ENCODE data around the gene C19orf25. TPM values are rescaled to one million over a fixed set of nuclear protein-coding genes. Genes with fewer than 3 reads are reported as not detected.
A peak's percentile ranks its signal among the peaks of the same experiment; 100 is the strongest.
"Not testable (repeated sequence)": the region's sequence is repeated elsewhere in the genome, so short reads cannot be mapped to it uniquely, and the experiment has no call there.

Gene C19orf25
- total RNA-seq, 6 experiments from 2014 or later = 12.2 to 32.7 (median 15.3) TPM

- intact Hi-C loops (cut with DNase I) = no loop called here
- no peak for TF ChIP-seq POLR2A (IDR thresholded peaks at IDR 0.05)
- TF ChIP-seq, protein P1, sequence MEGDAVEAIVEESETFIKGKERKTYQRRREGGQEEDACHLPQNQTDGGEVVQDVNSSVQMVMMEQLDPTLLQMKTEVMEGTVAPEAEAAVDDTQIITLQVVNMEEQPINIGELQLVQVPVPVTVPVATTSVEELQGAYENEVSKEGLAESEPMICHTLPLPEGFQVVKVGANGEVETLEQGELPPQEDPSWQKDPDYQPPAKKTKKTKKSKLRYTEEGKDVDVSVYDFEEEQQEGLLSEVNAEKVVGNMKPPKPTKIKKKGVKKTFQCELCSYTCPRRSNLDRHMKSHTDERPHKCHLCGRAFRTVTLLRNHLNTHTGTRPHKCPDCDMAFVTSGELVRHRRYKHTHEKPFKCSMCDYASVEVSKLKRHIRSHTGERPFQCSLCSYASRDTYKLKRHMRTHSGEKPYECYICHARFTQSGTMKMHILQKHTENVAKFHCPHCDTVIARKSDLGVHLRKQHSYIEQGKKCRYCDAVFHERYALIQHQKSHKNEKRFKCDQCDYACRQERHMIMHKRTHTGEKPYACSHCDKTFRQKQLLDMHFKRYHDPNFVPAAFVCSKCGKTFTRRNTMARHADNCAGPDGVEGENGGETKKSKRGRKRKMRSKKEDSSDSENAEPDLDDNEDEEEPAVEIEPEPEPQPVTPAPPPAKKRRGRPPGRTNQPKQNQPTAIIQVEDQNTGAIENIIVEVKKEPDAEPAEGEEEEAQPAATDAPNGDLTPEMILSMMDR (IDR thresholded peaks at IDR 0.05) = no peak
- H3K27ac ChIP-seq = no peak overlapping the region
- H3K9me3 ChIP-seq = no peaks in the 10 kb centered on the region
- H3K36me3 ChIP-seq = no peaks in the 10 kb centered on the region
- H3K27me3 ChIP-seq = no peaks in the 10 kb centered on the region
- no peaks in the 10 kb centered on the region for H3K4me1 ChIP-seq
- WGBS (ENCODE audit: insufficient coverage, low coverage, low lambda C conversion rate, missing lambda C conversion rate) = 55% methylated on average over 6 of the region's 18 CpGs
- H3K4me3 ChIP-seq = no peak overlapping the region
- no peak for DNase-seq
- ATAC-seq = no peak
These were observed 43.8 kb upstream of the C19orf25 start for GRCh38 chr19:1522838-1523237.

DNA sequence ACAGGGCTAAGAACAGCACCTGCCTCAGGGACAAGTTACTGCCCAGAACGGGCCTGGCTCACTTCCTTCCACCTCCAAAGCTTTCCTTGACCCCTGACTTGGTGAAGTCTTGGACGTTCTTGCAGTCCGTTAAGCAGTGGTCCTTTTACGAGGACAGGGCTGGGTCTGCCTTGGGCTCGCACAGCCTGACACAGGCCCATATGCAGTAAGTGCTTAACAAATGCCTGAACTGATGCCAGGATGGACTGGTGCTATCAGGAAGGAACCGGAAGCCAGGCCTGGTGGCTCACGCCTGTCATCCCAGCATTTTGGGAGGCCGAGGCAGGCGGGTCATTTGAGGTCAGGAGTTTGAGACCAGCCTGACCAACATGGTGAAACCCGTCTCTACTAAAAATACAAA, 43.0 kb upstream of the C19orf25 start:
- TF ChIP-seq, protein P1 (IDR thresholded peaks at IDR 0.05) = no peak
- no peak for TF ChIP-seq POLR2A (IDR thresholded peaks at IDR 0.05)
- WGBS (ENCODE audit: insufficient coverage, low coverage, low lambda C conversion rate, missing lambda C conversion rate) = 65% methylated on average over 4 of the region's 10 CpGs
- intact Hi-C loops (cut with DNase I) = no loop called here
- H3K4me3 ChIP-seq = no peak overlapping the region
- no peaks in the 10 kb centered on the region for H3K9me3 ChIP-seq
- H3K4me1 ChIP-seq = no peaks in the 10 kb centered on the region
- H3K27me3 ChIP-seq = no peaks in the 10 kb centered on the region
- H3K36me3 ChIP-seq = no peaks in the 10 kb centered on the region
- ATAC-seq (no peak), DNase-seq (no peak)
- no peak overlapping the region for H3K27ac ChIP-seq

DNA sequence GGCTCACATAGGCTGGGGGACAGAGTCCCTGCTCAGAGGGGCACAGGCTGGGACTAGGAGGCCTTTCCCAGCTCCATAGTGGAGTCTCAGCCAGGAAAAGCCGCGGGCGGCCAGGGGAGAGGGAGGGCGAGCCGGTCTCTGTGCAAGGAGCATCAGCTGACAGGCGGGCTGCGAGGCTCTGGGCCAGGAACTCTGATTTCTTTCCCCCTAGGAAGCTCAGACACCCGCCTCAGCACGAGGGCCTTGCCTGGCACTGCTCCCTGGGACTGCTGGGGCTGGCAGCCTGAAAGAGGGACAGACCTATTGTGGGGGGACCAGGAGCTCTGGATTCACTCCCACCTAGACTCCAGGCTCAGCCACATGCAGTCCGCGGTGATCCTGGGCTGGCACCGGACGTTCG, 42.6 kb upstream of the C19orf25 start:
- H3K4me3 ChIP-seq = no peak overlapping the region
- no peaks in the 10 kb centered on the region for H3K4me1 ChIP-seq
- no peak for TF ChIP-seq POLR2A (IDR thresholded peaks at IDR 0.05)
- TF ChIP-seq, protein P1 (IDR thresholded peaks at IDR 0.05) = no peak
- H3K27me3 ChIP-seq = no peaks in the 10 kb centered on the region
- WGBS (ENCODE audit: insufficient coverage, low coverage, low lambda C conversion rate, missing lambda C conversion rate) = no CpG with 5 or more reads among the region's 14 CpGs
- ATAC-seq (no peak), DNase-seq (no peak)
- H3K36me3 ChIP-seq = no peaks in the 10 kb centered on the region
- H3K9me3 ChIP-seq = no peaks in the 10 kb centered on the region
- intact Hi-C loops (cut with DNase I) = no loop called here
- H3K27ac ChIP-seq = no peak overlapping the region

- Histone ChIP-seq H3K4me1 (no peaks in the 10 kb centered on the region), H3K36me3 (no peaks in the 10 kb centered on the region), H3K27me3 (no peaks in the 10 kb centered on the region), H3K4me3 (no peak overlapping the region), H3K27ac (no peak overlapping the region), H3K9me3 (no peaks in the 10 kb centered on the region)
- DNase-seq (no peak), ATAC-seq (peak in 1 of 4 donors; percentile 7)
- no peak for TF ChIP-seq POLR2A (IDR thresholded peaks at IDR 0.05)
- TF ChIP-seq, protein P1 (IDR thresholded peaks at IDR 0.05) = no peak
- WGBS (ENCODE audit: insufficient coverage, low coverage, low lambda C conversion rate, missing lambda C conversion rate) = 61% methylated on average over 3 of the region's 17 CpGs
- intact Hi-C loops (cut with DNase I) = no loop called here
These were observed 41.3 kb upstream of the C19orf25 start for GRCh38 chr19:1520203-1520780.

- not testable (repeated sequence) for H3K27me3 ChIP-seq, H3K4me3 ChIP-seq, DNase-seq, ATAC-seq, H3K27ac ChIP-seq, H3K9me3 ChIP-seq, H3K4me1 ChIP-seq, H3K36me3 ChIP-seq
- intact Hi-C loops (cut with DNase I) = loop anchor here (10.0 kb wide), 2 partner anchors 65 to 75 kb away; partner anchors contain the start of gene APC2 (in 1 of the 2)
- 53% methylated on average over 4 of the region's 8 CpGs for WGBS (ENCODE audit: insufficient coverage, low coverage, low lambda C conversion rate, missing lambda C conversion rate)
These were observed 40.8 kb upstream of the C19orf25 start for GRCh38 chr19:1519802-1520201.

Data from right lobe of liver (tissue), 6 donors.